ENCODE data around the gene SGSH.

- TF ChIP-seq CTCF (conservative IDR thresholded peaks at IDR 0.05 in 1 of 2, IDR thresholded peaks at IDR 0.05 in 1 of 2; ENCODE audit: extremely low read depth in 1 of 2, insufficient read depth in 1 of 2, low read depth in 1 of 2, low read length in 2 of 2): no peak
- TF ChIP-seq EZH2 (IDR thresholded peaks at IDR 0.05; ENCODE audit: borderline replicate concordance, low read length): no peak
These were observed 28.9 kb downstream of the SGSH start for GRCh38 chr17:80191192-80191591.

All from mammary epithelial cell (primary cell).